ENCODE measurements around the gene PTPMT1.
A peak's percentile ranks its signal among the peaks of the same experiment; 100 is the strongest.
"Not testable (repeated sequence)": the region's sequence is repeated elsewhere in the genome, so short reads cannot be mapped to it uniquely, and the experiment has no call there.

PTPMT1 gene, protein sequence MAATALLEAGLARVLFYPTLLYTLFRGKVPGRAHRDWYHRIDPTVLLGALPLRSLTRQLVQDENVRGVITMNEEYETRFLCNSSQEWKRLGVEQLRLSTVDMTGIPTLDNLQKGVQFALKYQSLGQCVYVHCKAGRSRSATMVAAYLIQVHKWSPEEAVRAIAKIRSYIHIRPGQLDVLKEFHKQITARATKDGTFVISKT

DNA sequence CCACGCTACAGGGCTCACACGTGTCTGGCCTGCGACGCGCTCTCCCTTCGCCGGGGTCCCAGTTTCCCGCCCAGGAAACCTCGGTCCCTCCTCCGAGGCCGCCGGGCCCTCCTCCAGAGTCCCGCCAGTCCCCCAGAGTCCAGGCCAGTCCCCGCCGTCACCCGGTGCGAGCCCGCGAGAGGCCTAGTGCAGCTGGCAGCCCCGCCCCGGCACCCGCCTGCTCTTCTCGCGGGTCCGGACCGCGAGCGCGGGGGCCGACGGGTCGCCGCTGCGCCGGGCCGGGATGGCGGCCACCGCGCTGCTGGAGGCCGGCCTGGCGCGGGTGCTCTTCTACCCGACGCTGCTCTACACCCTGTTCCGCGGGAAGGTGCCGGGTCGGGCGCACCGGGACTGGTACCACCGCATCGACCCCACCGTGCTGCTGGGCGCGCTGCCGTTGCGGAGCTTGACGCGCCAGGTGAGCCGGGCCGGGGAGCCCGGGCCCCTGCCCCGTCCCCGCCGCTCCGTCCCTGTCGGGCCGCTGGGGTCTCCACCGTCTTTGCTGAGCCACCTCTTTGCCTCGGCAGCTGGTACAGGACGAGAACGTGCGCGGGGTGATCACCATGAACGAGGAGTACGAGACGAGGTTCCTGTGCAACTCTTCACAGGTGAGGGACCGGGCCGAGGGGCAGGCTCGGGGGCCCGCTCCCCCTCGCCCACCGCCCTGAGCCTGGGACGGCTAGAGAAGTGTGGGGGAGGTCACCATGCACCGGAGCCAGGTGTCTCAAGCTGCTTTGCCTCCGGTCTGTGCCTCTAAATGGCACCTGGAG lies at the start of gene PTPMT1:
PTPMT1 (plus strand) TSS at position 260 of the 809 bp plus-strand sequence; CDS start at position 284, 24 bp downstream.
- DNase-seq (ENCODE audit: low read depth in 2 of 2): peak; percentile 54 to 69

- DNase-seq (ENCODE audit: low read depth in 2 of 2): no peak
These were observed 49.2 kb upstream of the PTPMT1 start for GRCh38 chr11:47516155-47516554.

GRCh38 chr11:47516984-47517853 lies 48.2 kb upstream of the PTPMT1 start:
- DNase-seq (ENCODE audit: low read depth in 2 of 2): no peak

DNA sequence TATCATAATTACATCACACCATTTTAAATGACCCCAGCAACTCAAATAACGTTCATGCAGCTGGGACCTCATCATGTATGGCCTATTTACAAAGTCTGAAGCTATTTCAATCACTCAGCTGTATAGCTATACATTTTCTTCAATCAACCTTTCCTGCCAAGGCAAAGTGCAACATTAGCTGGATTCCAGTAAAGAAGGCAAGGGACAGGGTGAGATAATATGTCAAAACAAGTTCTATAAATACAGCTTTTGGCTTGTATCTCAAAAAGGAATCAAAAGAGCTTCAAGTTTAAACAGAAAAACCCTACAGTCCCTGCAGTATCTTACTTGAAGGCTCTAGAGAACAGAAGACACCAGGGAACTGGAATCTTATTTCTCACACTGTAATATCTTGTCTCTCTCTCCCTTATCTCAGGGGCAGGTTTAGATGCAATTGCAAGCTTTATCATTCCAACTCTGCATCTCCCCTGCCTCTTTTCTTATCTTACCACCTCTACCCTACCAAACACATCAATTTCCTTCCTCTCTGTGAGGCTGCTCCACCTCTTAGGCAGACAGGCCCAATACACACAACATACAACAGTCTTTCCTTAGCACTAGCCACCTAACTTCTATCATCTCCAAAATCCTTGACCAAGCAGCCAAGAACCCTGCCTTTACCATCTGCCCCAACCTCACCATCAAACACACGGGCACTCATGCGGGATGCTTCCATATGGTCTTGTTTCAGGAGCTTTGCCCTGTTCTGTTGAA lies 47.0 kb upstream of the PTPMT1 start:
- DNase-seq (ENCODE audit: low read depth in 2 of 2): no peak

GRCh38 chr11:47523490-47524225 lies 41.7 kb upstream of the PTPMT1 start:
- no peak for DNase-seq (ENCODE audit: low read depth in 2 of 2)

GRCh38 chr11:47524291-47524874 lies 41.0 kb upstream of the PTPMT1 start:
- DNase-seq (ENCODE audit: low read depth in 2 of 2): no peak

- DNase-seq (ENCODE audit: low read depth in 2 of 2): not testable (repeated sequence)
These were observed 39.4 kb upstream of the PTPMT1 start for GRCh38 chr11:47526032-47526431.

DNA sequence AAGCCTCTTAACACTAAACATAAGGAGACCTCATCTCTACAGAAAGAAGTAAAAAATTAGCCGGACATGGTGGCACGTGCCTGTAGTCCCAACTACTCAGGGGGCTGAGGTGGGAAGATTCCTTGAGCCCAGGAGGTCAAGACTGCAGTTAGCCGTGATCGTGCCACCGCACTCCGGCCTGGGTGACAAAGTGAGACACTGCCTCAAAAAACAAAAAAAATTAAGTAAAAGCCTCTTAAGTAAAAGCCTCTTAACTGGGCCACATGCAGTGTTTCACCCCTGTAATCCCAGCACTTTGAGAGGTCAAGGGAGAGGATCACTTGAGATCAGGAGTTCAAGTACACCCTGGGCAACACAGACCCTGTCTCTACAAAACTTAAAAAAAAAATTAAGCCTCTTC lies 38.2 kb upstream of the PTPMT1 start:
- no peak for DNase-seq (ENCODE audit: low read depth in 2 of 2)

GRCh38 chr11:47529951-47530350 lies 35.4 kb upstream of the PTPMT1 start:
- no peak for DNase-seq (ENCODE audit: low read depth in 2 of 2)

DNA sequence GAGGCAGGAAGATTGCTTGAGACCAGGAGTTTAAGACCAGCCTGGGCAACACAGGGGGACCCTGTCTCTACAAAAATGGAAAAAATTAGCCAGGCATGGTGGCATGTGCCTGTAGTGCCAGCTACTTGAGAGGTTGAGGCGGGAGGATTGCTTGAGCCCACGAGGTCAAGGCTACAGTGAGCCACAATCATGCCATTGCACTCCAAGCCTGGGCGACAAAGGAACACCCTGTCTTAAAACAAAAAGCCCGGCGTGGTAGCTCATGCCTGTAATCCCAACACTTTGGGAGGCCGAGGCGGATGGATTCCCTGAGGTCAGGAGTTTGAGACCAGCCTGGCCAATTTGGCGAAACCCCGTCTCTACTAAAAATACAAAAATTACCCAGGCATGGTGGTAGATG lies 34.7 kb upstream of the PTPMT1 start:
- DNase-seq (ENCODE audit: low read depth in 2 of 2): not testable (repeated sequence)

DNA sequence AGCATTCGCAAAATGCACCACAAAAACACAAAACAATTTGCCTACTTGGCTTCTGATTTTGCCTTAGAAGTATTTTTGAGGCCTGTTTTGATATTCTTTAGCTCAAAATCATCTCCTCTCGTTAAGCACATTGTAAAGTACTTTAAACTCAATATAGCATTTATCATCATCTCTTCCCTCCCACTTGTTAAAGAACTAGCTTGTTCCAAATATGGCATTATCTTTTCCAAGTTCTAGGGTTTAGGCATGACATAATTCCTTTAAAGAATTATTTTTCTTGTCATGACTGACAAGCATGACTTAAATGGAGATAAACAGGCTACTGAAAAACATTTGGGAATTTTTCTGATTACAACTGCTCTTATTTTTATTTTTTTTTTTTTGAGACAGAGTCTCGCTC lies 33.7 kb upstream of the PTPMT1 start:
- no peak for DNase-seq (ENCODE audit: low read depth in 2 of 2)

- DNase-seq (ENCODE audit: low read depth in 2 of 2): no peak
These were observed 32.7 kb upstream of the PTPMT1 start for GRCh38 chr11:47532597-47533213.

DNA sequence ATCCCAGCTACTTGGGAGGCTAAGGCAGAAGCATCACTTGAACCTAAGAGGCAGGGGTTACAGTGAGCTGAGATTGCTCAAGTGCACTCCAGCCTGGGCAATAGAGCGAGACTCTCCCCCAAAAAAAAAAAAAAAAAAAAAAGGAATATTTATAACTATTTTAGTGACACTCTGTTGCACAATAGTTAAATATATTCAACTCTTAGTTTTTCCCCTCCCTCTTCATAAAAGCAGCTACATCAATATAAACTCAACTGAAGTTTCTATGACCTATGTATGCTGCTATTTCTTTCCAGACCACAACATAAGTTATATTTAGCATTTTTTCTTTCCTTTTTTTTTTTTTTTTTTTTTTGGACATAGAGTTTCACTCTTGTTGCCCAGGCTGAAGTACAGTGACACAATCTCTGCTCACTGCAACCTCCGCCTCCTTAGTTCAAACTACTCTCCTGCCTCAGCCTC lies 31.7 kb upstream of the PTPMT1 start:
- DNase-seq (ENCODE audit: low read depth in 2 of 2): no peak

DNA sequence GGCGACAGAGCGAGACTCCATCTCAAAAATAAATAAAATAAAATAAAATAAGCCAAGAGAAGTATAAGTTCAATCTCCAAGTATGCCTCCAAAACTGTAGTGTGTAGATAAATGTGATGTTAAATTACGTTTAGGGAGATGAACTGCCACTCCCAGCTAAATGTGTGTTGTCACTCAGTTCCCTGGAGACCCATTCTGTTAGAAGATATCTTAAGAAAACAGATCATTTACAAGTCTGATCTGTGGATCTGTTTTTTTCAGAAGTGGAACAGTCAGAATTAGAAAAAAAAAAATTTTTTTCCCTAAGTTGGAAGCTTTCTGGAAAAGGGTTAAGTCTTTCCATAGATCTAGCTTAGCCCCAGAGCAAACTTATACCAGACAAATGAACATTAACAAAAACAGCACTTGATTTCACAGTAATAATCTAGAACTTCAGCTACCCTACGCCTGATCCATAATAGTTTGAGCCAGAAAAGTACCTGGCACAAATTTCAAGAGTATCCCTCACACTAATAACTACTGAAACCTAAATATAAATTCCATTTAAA lies 30.6 kb upstream of the PTPMT1 start:
- no peak for DNase-seq (ENCODE audit: low read depth in 2 of 2)

- no peak for DNase-seq (ENCODE audit: low read depth in 2 of 2)
These were observed 28.5 kb upstream of the PTPMT1 start for GRCh38 chr11:47536915-47537314.

DNA sequence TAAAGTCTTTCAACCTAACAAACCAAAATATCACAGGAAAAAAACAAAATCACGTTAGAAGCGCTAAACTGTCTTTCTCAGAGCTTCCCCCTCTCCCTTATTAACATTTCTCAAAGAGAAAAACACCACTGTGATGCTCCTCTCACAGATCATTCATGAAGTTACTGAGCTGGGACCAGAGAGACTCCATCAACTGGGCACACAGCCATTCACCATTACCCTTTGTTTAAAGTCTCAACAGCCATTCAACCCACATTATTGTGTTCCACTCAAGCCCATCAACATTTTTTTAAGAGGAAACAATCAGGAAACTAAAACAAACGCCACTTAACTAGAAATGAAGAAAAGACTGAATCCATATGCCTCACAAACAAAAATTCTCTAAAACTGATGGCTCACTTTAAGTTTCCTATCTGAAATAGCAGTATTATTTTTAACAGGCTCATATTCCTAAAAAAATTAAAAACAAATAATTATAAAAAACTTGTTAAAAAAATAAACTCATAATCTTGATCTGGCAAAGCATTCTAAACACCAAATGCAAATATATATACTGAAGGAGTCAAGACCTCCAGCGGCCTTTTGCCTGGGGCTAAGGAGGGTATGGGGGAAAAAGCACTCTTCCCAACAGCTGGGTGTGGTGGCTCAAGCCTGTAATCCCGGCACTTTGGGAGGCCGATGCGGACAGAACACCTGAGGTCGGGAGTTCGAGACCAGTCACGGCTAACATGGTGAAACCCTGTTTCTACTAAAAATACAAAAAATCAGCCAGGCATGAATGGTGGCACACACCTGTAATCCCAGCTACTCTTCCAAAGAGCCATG lies 26.4 kb upstream of the PTPMT1 start:
- DNase-seq (ENCODE audit: low read depth in 2 of 2): no peak

GRCh38 chr11:47539681-47540039 lies 25.7 kb upstream of the PTPMT1 start:
- no peak for DNase-seq (ENCODE audit: low read depth in 2 of 2)

DNA sequence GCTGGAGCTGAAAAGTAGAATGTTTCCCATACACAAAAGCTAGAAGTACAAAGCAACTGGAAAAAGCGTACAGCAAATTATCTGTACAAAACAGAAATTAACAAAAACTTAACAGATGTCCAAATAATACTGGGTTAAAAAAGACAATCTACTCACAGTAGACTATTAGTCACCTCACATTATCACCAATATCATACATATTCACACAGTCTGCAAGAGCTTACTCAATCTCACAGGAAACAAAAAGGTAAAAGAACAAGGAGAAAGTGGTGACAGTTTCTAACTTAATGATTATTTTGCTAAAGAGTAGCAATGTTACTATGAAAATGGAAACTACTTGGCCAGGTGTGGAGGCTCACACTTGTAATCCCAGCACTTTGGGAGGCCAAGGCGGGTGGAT lies 24.3 kb upstream of the PTPMT1 start:
- DNase-seq (ENCODE audit: low read depth in 2 of 2): no peak

DNA sequence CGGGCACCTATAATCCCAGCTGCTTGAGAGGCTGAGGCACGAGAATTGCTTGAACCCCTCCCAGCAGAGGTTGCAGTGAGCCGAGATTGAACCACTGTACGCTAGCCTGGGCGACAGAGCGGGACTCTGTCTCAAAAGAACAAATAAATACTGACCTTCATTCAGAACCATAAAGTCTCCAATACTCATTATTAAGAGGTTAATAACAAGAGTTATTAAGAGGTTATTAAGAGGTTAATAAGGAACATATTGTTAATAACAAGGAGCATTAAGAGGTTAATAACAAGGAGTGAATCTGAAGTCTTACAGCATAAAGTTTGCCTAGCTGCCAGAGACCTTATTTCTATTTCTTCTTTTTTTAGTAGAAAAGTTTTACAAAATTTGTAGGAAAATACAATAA lies 20.1 kb upstream of the PTPMT1 start:
- no peak for DNase-seq (ENCODE audit: low read depth in 2 of 2)

Measured in stimulated activated CD4-positive, alpha-beta T cell treated with anti-CD3 and anti-CD28 coated beads, Interleukin-4, amount 100 ng/mL, for 48 hours (primary cell).